ENCODE results near the gene LCN6.
"Not testable (repeated sequence)": the region's sequence is repeated elsewhere in the genome, so short reads cannot be mapped to it uniquely, and the experiment has no call there.

Gene LCN6

GRCh38 chr9:136711751-136712689 lies 36.3 kb downstream of the LCN6 start, which contains the start of gene DIPK1B:
Gene DIPK1B, plus strand, starts transcription at chr9:136712572. Its CDS starts 94 bp downstream, at chr9:136712666.
- peak within 1 kb of the TSS; percentile 63 for H3K4me3 ChIP-seq (ENCODE audit: low read depth, low read length)

- not testable (repeated sequence) for H3K4me3 ChIP-seq (ENCODE audit: low read depth, low read length)
Observed at GRCh38 chr9:136711219-136711648, 37.1 kb downstream of the LCN6 start.

GRCh38 chr9:136710543-136710942 lies 37.8 kb downstream of the LCN6 start:
- H3K4me3 ChIP-seq (ENCODE audit: low read depth, low read length), result no peak overlapping the region

- H3K4me3 ChIP-seq (ENCODE audit: low read depth, low read length), result no peak overlapping the region
Observed at GRCh38 chr9:136709454-136710109, 38.7 kb downstream of the LCN6 start.

- no peak overlapping the region for H3K4me3 ChIP-seq (ENCODE audit: low read depth, low read length)
Observed at GRCh38 chr9:136707849-136708517, 40.3 kb downstream of the LCN6 start.

- H3K4me3 ChIP-seq (ENCODE audit: low read depth, low read length), result no peak overlapping the region
Observed at GRCh38 chr9:136707011-136707410, 41.3 kb downstream of the LCN6 start.

GRCh38 chr9:136705564-136705963 lies 42.8 kb downstream of the LCN6 start:
- H3K4me3 ChIP-seq (ENCODE audit: low read depth, low read length), result no peak overlapping the region

- H3K4me3 ChIP-seq (ENCODE audit: low read depth, low read length), result not testable (repeated sequence)
Observed at GRCh38 chr9:136704741-136705140, 43.6 kb downstream of the LCN6 start.

- no peak overlapping the region for H3K4me3 ChIP-seq (ENCODE audit: low read depth, low read length)
Observed at GRCh38 chr9:136703276-136703860, 45.0 kb downstream of the LCN6 start.

GRCh38 chr9:136701668-136702053 lies 46.7 kb downstream of the LCN6 start:
- H3K4me3 ChIP-seq (ENCODE audit: low read depth, low read length), result no peak overlapping the region

GRCh38 chr9:136700959-136701667 lies 47.2 kb downstream of the LCN6 start:
- H3K4me3 ChIP-seq (ENCODE audit: low read depth, low read length), result no peak overlapping the region

GRCh38 chr9:136700304-136700703 lies 48.0 kb downstream of the LCN6 start:
- no peak overlapping the region for H3K4me3 ChIP-seq (ENCODE audit: low read depth, low read length)

GRCh38 chr9:136698635-136699246 lies 49.6 kb downstream of the LCN6 start:
- H3K4me3 ChIP-seq (ENCODE audit: low read depth, low read length), result no peak overlapping the region

GRCh38 chr9:136697821-136698526 lies 50.4 kb downstream of the LCN6 start:
- H3K4me3 ChIP-seq (ENCODE audit: low read depth, low read length), result no peak overlapping the region

GRCh38 chr9:136697146-136697820 lies 51.0 kb downstream of the LCN6 start:
- H3K4me3 ChIP-seq (ENCODE audit: low read depth, low read length), result no peak overlapping the region

- no peak overlapping the region for H3K4me3 ChIP-seq (ENCODE audit: low read depth, low read length)
Observed at GRCh38 chr9:136696502-136696901, 51.8 kb downstream of the LCN6 start.

- H3K4me3 ChIP-seq (ENCODE audit: low read depth, low read length), result no peak overlapping the region
Observed at GRCh38 chr9:136695955-136696354, 52.4 kb downstream of the LCN6 start.

GRCh38 chr9:136695435-136695895 lies 52.9 kb downstream of the LCN6 start:
- no peak overlapping the region for H3K4me3 ChIP-seq (ENCODE audit: low read depth, low read length)

- no peak overlapping the region for H3K4me3 ChIP-seq (ENCODE audit: low read depth, low read length)
Observed at GRCh38 chr9:136694872-136695247, 53.5 kb downstream of the LCN6 start.

Measured in iPS-11a (cell line).